HCT116 (cell line): ENCODE results near the gene DNLZ. TPM values are rescaled to one million over a fixed set of nuclear protein-coding genes. Genes with fewer than 3 reads are reported as not detected.

Experiments
- ATAC-seq: fragments of 200-7000 bp; cut with Tn5 transposase; 2 replicates; pipeline ENCODE4 v1.9.1; 2020; ENCODE audit warnings: mild to moderate bottlenecking, moderate library complexity
- BruUV-seq: library from RNA; stranded (reverse); fragments of 400-500 nt; replicated peaks from 2 replicates; lab custom pipeline; 2021; lab: Mats Ljungman, UMichigan
- CTCF ChIA-PET: fragments of 300-600 bp; sonication (Branson Sonifier 250); formaldehyde crosslinking; loops from one replicate; lab custom pipeline; 2021; ENCODE audit warnings: antibody characterized with exemption; lab: Charles Lee
- POLR2A ChIA-PET: fragments of 300-600, 350-600 bp; sonication (Branson Sonifier 250); formaldehyde crosslinking; loops from one replicate; lab custom pipeline; 2021; ENCODE audit warnings: antibody characterized with exemption; lab: Charles Lee
- RAD21 ChIA-PET, 2 experiments: fragments of 300-600 bp; sonication (Branson Sonifier 250); formaldehyde crosslinking; loops; one replicate each; lab custom pipeline; 2023; ENCODE audit warnings: low total read pairs in 2 of 2; ENCODE audit not compliant: uncharacterized antibody in 2 of 2, unreplicated experiment in 2 of 2, low non-redundant PET in 1 of 2; lab: Charles Lee
- DNase-seq: peaks from one replicate; pipeline ENCODE4 v3.0.0-alpha.2; 2010; ENCODE audit warnings: low read depth, low spot score
- H2AFZ ChIP-seq: fragments of 200-600 bp; shearing (Covaris generic), sonication (generic); 2 replicates; pipeline ENCODE4 v1.6.1; 2017; ENCODE audit warnings: low read depth, mixed run types, mixed read lengths, antibody characterized with exemption, low read length; ENCODE audit not compliant: poor library complexity, severe bottlenecking
- H3K27ac ChIP-seq: 2 replicates; pipeline ENCODE4 v1.5.1; 2012; ENCODE audit warnings: low read depth, low read length
- H3K27me3 ChIP-seq: fragments of 200-600 bp; sonication (generic); 2 replicates; pipeline ENCODE4 v1.6.1; 2016; ENCODE audit warnings: mixed run types, low read length, mixed read lengths; ENCODE audit not compliant: insufficient read depth
- H3K36me3 ChIP-seq, 2 experiments: fragments of 200-500 bp in 1 of 2; fragments of 200-600 bp in 1 of 2; sonication (Bioruptor generic) in 1 of 2; sonication (generic) in 1 of 2; 2 replicates each; pipeline versions ENCODE4 v1.5.1 to v1.6.1; 2014 to 2016; ENCODE audit warnings: low read length in 2 of 2, inconsistent platforms in 1 of 2, mixed read lengths in 1 of 2, mixed run types in 1 of 2; ENCODE audit not compliant: insufficient read depth in 2 of 2, control insufficient read depth in 1 of 2
- H3K4me1 ChIP-seq, 2 experiments: fragments of 200-600 bp in 1 of 2; sonication (generic) in 1 of 2; 2 replicates each; pipeline versions ENCODE4 v1.5.1 to v1.6.1; 2012 to 2017; ENCODE audit warnings: low read length in 2 of 2, inconsistent platforms in 1 of 2, mild to moderate bottlenecking in 1 of 2, mixed read lengths in 1 of 2, mixed run types in 1 of 2, moderate library complexity in 1 of 2; ENCODE audit not compliant: insufficient read depth in 2 of 2, control insufficient read depth in 1 of 2
- H3K4me2 ChIP-seq: fragments of 200-600 bp; sonication (generic); 2 replicates; pipeline ENCODE4 v1.6.1; 2017; ENCODE audit warnings: mixed run types, low read length, mixed read lengths
- H3K4me3 ChIP-seq, 2 experiments: fragments of 200-600 bp in 1 of 2; sonication (generic) in 1 of 2; replicated peaks in 1 of 2; 2 replicates each; pipeline ENCODE4 v1.5.1; 2011 to 2016; ENCODE audit warnings: low read length in 2 of 2, control low read depth in 1 of 2, low read depth in 1 of 2, mild to moderate bottlenecking in 1 of 2, mixed read lengths in 1 of 2, mixed run types in 1 of 2
- H3K79me2 ChIP-seq: fragments of 200-600 bp; sonication (generic); 2 replicates; pipeline ENCODE4 v1.6.1; 2017; ENCODE audit warnings: mild to moderate bottlenecking, mixed run types, low read length, moderate library complexity, mixed read lengths; ENCODE audit not compliant: insufficient read depth
- H3K9ac ChIP-seq: fragments of 200-600 bp; sonication (generic); 2 replicates; pipeline ENCODE4 v1.6.1; 2016; ENCODE audit warnings: low read length, mixed read lengths
- H3K9me2 ChIP-seq: fragments of 200-600 bp; sonication (generic), shearing (Covaris generic); 2 replicates; pipeline ENCODE4 v1.6.1; 2017; ENCODE audit warnings: mixed run types, mild to moderate bottlenecking, moderate library complexity; ENCODE audit not compliant: insufficient read depth
- H3K9me3 ChIP-seq, 2 experiments: fragments of 200-500 bp in 1 of 2; fragments of 200-600 bp in 1 of 2; sonication (Bioruptor generic) in 1 of 2; sonication (generic) in 1 of 2; 2 replicates each; pipeline ENCODE4 v1.6.1; 2014 to 2017; ENCODE audit warnings: low read length in 2 of 2, mixed read lengths in 2 of 2, inconsistent platforms in 1 of 2, low read depth in 1 of 2, mild to moderate bottlenecking in 1 of 2, mixed run types in 1 of 2, moderate library complexity in 1 of 2; ENCODE audit not compliant: control insufficient read depth in 1 of 2, insufficient read depth in 1 of 2
- H4K20me1 ChIP-seq: fragments of 200-600 bp; sonication (generic), shearing (Covaris generic); 2 replicates; pipeline ENCODE4 v1.6.1; 2017; ENCODE audit warnings: mixed run types, mild to moderate bottlenecking, moderate library complexity; ENCODE audit not compliant: insufficient read depth
- CBX3 ChIP-seq: IDR thresholded peaks from 2 replicates; pipeline ENCODE4 v1.6.1; 2012; ENCODE audit warnings: low read depth
- CEBPB ChIP-seq: IDR thresholded peaks from 2 replicates; pipeline ENCODE4 v1.6.1; 2012; ENCODE audit warnings: low read depth
- EGR1 ChIP-seq: IDR thresholded peaks from 2 replicates; pipeline ENCODE4 v1.6.1; 2012; ENCODE audit warnings: low read depth
- ELF1 ChIP-seq: IDR thresholded peaks from 2 replicates; pipeline ENCODE4 v1.6.1; 2012; ENCODE audit warnings: low read depth, borderline replicate concordance
- EZH2 ChIP-seq: fragments of 200-600 bp; sonication (generic); IDR thresholded peaks from 2 replicates; pipeline ENCODE4 v1.6.1; 2017; ENCODE audit warnings: antibody characterized with exemption, mixed run types
- FOSL1 ChIP-seq: IDR thresholded peaks from 2 replicates; pipeline ENCODE4 v1.6.1; 2012; ENCODE audit warnings: low read depth
- JUND ChIP-seq: IDR thresholded peaks from 2 replicates; pipeline ENCODE4 v1.6.1; 2012
- POLR2A ChIP-seq: IDR thresholded peaks from 2 replicates; pipeline ENCODE4 v1.7.0; 2011; ENCODE audit warnings: borderline replicate concordance; ENCODE audit not compliant: insufficient read depth, insufficient read length; ENCODE audit errors: extremely low read depth
- SIN3A ChIP-seq: IDR thresholded peaks from 2 replicates; pipeline ENCODE4 v1.6.1; 2012; ENCODE audit warnings: low read depth
- SRF ChIP-seq: IDR thresholded peaks from 2 replicates; pipeline ENCODE4 v1.6.1; 2012; ENCODE audit warnings: low read depth
- YY1 ChIP-seq: IDR thresholded peaks from 2 replicates; pipeline ENCODE4 v1.6.1; 2011; ENCODE audit warnings: low read length, low read depth, moderate library complexity, mild to moderate bottlenecking; ENCODE audit not compliant: insufficient replicate concordance; ENCODE audit errors: extremely low read depth
- ZFX ChIP-seq: fragments of 450-650 bp; IDR thresholded peaks from 2 replicates; pipeline ENCODE4 v1.6.1; 2017
- ZNF274 ChIP-seq: fragments of 200-500 bp; sonication (Bioruptor generic); IDR thresholded peaks from 2 replicates; pipeline ENCODE4 v1.6.1; 2014; ENCODE audit warnings: mild to moderate bottlenecking, low read depth, low read length, inconsistent platforms
- intact Hi-C: fragments of 100-400 bp; cut with micrococcal nuclease; formaldehyde crosslinking; loops from 2 replicates; pipeline ENCODE4 v1.10.0; 2022
- total RNA-seq: library from RNA; stranded (reverse); gene quantifications from one replicate; pipeline ENCODE4 v1.2.1, GENCODE V29; 2021; ENCODE audit not compliant: unreplicated experiment
- TF ChIP-seq, protein P1 (sequence below), 3 experiments: fragments of 200-600 bp in 1 of 3; sonication (generic) in 1 of 3; IDR thresholded peaks in 2 of 3; conservative IDR thresholded peaks in 1 of 3; 2 replicates each; pipeline ENCODE4 v1.5.1; 2012 to 2017; ENCODE audit warnings: low read depth in 2 of 3, low read length in 2 of 3, antibody characterized with exemption in 1 of 3, borderline replicate concordance in 1 of 3, control low read depth in 1 of 3, mild to moderate bottlenecking in 1 of 3, mixed read lengths in 1 of 3, mixed run types in 1 of 3, moderate library complexity in 1 of 3; ENCODE audit not compliant: insufficient read depth in 1 of 3
- TF ChIP-seq, protein P2 (sequence below): IDR thresholded peaks from 2 replicates; pipeline ENCODE4 v1.6.1; 2012

The DNLZ gene
- total RNA-seq, 1 experiment from 2014 or later = 21.9 TPM

DNA sequence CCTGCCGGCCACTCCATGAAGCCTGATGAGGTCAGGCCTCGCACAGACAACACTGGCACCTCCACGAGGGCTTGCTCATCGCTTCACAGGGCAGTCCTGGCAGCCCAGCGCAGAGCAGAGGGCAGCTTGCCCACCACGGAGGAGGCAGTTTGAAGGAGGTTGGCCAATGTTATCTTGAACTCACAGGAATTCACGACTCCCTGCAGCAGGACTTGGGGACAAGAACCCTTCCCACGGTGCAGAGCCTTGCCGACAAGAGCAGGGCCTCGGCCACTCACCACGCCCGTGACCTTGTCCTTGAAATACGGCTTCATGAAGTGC lies 31.4 kb upstream of the DNLZ start (continued):
- TF ChIP-seq CEBPB (no peak), ZNF274 (no peak), CBX3 (no peak), POLR2A (no peak), JUND (no peak), ZFX (no peak), FOSL1 (no peak), SRF (no peak), EZH2 (no peak)
- TF ChIP-seq, protein P1, sequence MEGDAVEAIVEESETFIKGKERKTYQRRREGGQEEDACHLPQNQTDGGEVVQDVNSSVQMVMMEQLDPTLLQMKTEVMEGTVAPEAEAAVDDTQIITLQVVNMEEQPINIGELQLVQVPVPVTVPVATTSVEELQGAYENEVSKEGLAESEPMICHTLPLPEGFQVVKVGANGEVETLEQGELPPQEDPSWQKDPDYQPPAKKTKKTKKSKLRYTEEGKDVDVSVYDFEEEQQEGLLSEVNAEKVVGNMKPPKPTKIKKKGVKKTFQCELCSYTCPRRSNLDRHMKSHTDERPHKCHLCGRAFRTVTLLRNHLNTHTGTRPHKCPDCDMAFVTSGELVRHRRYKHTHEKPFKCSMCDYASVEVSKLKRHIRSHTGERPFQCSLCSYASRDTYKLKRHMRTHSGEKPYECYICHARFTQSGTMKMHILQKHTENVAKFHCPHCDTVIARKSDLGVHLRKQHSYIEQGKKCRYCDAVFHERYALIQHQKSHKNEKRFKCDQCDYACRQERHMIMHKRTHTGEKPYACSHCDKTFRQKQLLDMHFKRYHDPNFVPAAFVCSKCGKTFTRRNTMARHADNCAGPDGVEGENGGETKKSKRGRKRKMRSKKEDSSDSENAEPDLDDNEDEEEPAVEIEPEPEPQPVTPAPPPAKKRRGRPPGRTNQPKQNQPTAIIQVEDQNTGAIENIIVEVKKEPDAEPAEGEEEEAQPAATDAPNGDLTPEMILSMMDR (IDR thresholded peaks at IDR 0.05 in 2 of 3, conservative IDR thresholded peaks at IDR 0.05 in 1 of 3; ENCODE audit: borderline replicate concordance in 1 of 3, insufficient read depth in 1 of 3, low read depth in 2 of 3, low read length in 2 of 3) = no peak
- TF ChIP-seq, protein P2, sequence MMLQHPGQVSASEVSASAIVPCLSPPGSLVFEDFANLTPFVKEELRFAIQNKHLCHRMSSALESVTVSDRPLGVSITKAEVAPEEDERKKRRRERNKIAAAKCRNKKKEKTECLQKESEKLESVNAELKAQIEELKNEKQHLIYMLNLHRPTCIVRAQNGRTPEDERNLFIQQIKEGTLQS = no peak
- TF ChIP-seq, all 23 proteins: peak for 0

DNA sequence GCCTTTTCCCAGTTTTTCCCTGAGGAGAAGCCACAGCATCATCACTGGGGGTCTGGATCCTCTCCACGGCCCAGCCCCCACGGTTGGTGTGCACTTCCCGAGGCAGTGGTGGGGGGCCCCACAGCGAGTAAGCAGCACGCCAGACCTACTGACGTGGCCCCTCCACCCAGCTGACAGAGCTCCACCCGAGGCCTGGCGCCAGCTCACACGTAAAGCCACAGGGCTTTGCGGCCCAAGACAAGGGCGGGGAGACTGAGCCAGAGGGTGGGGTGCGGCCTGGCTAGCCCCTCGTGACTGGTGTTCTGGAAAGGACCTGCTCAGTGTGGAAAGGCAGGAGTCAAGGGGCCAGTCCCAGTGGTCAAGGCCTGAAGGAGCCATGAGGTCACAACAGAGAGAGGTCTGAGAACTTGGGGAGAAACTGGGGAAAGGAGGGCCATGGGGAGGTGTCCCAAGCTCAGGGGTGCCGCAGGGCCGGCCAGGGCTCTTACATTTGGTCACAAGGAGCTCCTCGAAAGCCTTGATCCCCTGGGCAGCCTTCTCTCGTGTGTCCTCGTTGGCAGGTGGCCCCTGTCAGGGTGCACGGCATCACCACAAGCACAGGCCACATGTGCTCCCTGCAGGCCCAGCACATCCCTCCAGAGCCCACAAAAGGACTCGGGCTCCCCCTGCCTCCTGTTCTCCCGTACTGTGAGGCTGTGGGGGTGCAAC lies 30.9 kb upstream of the DNLZ start:
- H3K9me2 ChIP-seq = no peaks in the 10 kb centered on the region
- TF ChIP-seq ELF1 = no peak
- no peak for TF ChIP-seq CEBPB
- TF ChIP-seq SIN3A = no peak
- TF ChIP-seq EGR1 = no peak
- no peak for TF ChIP-seq YY1
- TF ChIP-seq SRF = no peak
- TF ChIP-seq, all 23 proteins: peak for 0
- ChIA-PET RAD21 (no interaction called here), POLR2A (no interaction called here), CTCF (no interaction called here)
- no peak overlapping the region for H3K4me3 ChIP-seq
- BruUV-seq = no TSS peak
- peaks cover 47 to 64% of the 10 kb centered on the region in 2 experiments for H3K36me3 ChIP-seq
- DNase-seq (no peak), ATAC-seq (no peak)
- no peak overlapping the region for H2AFZ ChIP-seq
- peaks cover 7 to 9% of the 10 kb centered on the region in 2 experiments for H3K4me1 ChIP-seq
- H3K27me3 ChIP-seq = no peaks in the 10 kb centered on the region
- no peaks in the 10 kb centered on the region for H4K20me1 ChIP-seq
- no peak overlapping the region for H3K9ac ChIP-seq
- intact Hi-C loops = no loop called here
- H3K4me2 ChIP-seq = no peak overlapping the region
- no peaks in the 10 kb centered on the region for H3K9me3 ChIP-seq
- H3K79me2 ChIP-seq = peaks cover 55% of the 10 kb centered on the region
- no peak overlapping the region for H3K27ac ChIP-seq
